H9 (cell line): ENCODE measurements around the gene DCX. TPM values are rescaled to one million over a fixed set of nuclear protein-coding genes. Genes with fewer than 3 reads are reported as not detected.
A peak's percentile ranks its signal among the peaks of the same experiment; 100 is the strongest.

Experiments
- DNase-seq: peaks from one replicate; pipeline ENCODE4 v3.0.0-alpha.2; 2017
- H2AFZ ChIP-seq: one replicate; pipeline ENCODE4 v1.6.1; 2013; ENCODE audit warnings: mild to moderate bottlenecking, low read length, control low read depth, moderate library complexity
- H2AK5ac ChIP-seq: 2 replicates; pipeline ENCODE4 v1.6.1; 2013; ENCODE audit warnings: low read length, control low read depth, mixed read lengths; ENCODE audit not compliant: insufficient read length
- H2BK120ac ChIP-seq: one replicate; pipeline ENCODE4 v1.6.1; 2013; ENCODE audit warnings: low read depth, mild to moderate bottlenecking, low read length, control low read depth, inconsistent platforms; ENCODE audit not compliant: poor library complexity, severe bottlenecking
- H2BK12ac ChIP-seq: 2 replicates; pipeline ENCODE4 v1.6.1; 2013; ENCODE audit warnings: low read length, control low read depth, mixed read lengths, low read depth; ENCODE audit not compliant: insufficient read length
- H2BK15ac ChIP-seq: 2 replicates; pipeline ENCODE4 v1.6.1; 2013; ENCODE audit warnings: low read depth, low read length, control low read depth
- H2BK20ac ChIP-seq: one replicate; pipeline ENCODE4 v1.6.1; 2013; ENCODE audit warnings: low read depth, mild to moderate bottlenecking, low read length, control low read depth, inconsistent platforms; ENCODE audit not compliant: poor library complexity, severe bottlenecking
- H2BK5ac ChIP-seq: 2 replicates; pipeline ENCODE4 v1.6.1; 2013; ENCODE audit warnings: low read length, control low read depth, mixed read lengths; ENCODE audit not compliant: insufficient read length
- H3K14ac ChIP-seq: 2 replicates; pipeline ENCODE4 v1.6.1; 2013; ENCODE audit warnings: low read length, control low read depth; ENCODE audit not compliant: insufficient read depth
- H3K18ac ChIP-seq: 2 replicates; pipeline ENCODE4 v1.6.1; 2013; ENCODE audit warnings: low read depth, mild to moderate bottlenecking, mixed read lengths, low read length, control low read depth; ENCODE audit not compliant: insufficient read length
- H3K23ac ChIP-seq: 2 replicates; pipeline ENCODE4 v1.6.1; 2013; ENCODE audit warnings: low read length, control low read depth, mixed read lengths, low read depth; ENCODE audit not compliant: insufficient read length
- H3K23me2 ChIP-seq: 2 replicates; pipeline ENCODE4 v1.6.1; 2013; ENCODE audit warnings: low read depth, mild to moderate bottlenecking, mixed read lengths, low read length, control low read depth; ENCODE audit not compliant: insufficient read length, poor library complexity, severe bottlenecking
- H3K27ac ChIP-seq: 2 replicates; pipeline ENCODE4 v1.5.1; 2013; ENCODE audit warnings: low read length, control low read depth, mixed read lengths, low read depth; ENCODE audit not compliant: insufficient read length
- H3K27me3 ChIP-seq: 2 replicates; pipeline ENCODE4 v1.6.1; 2013; ENCODE audit warnings: low read length, control low read depth, inconsistent platforms; ENCODE audit not compliant: insufficient read depth
- H3K4ac ChIP-seq: 2 replicates; pipeline ENCODE4 v1.6.1; 2013; ENCODE audit warnings: low read depth, mild to moderate bottlenecking, control low read depth, inconsistent platforms, low read length, moderate library complexity
- H3K4me1 ChIP-seq: 2 replicates; pipeline ENCODE4 v1.6.1; 2013; ENCODE audit warnings: low read length, control low read depth, inconsistent platforms; ENCODE audit not compliant: insufficient read depth
- H3K4me2 ChIP-seq: 2 replicates; pipeline ENCODE4 v1.6.1; 2013; ENCODE audit warnings: low read length, control low read depth, mixed read lengths; ENCODE audit not compliant: insufficient read length, insufficient read depth
- H3K56ac ChIP-seq: 2 replicates; pipeline ENCODE4 v1.6.1; 2013; ENCODE audit warnings: low read depth, mild to moderate bottlenecking, mixed read lengths, low read length, control low read depth; ENCODE audit not compliant: insufficient read length
- H3K79me1 ChIP-seq: 2 replicates; pipeline ENCODE4 v1.6.1; 2013; ENCODE audit warnings: low read depth, mild to moderate bottlenecking, moderate library complexity, low read length, control low read depth, inconsistent platforms; ENCODE audit not compliant: insufficient read depth, poor library complexity, severe bottlenecking
- H3K79me2 ChIP-seq: 2 replicates; pipeline ENCODE4 v1.6.1; 2013; ENCODE audit warnings: low read length, control low read depth, inconsistent platforms; ENCODE audit not compliant: insufficient read depth
- H3K9ac ChIP-seq: 2 replicates; pipeline ENCODE4 v1.6.1; 2013; ENCODE audit warnings: low read length, control low read depth, mixed read lengths; ENCODE audit not compliant: insufficient read length; ENCODE audit errors: extremely low read depth
- H3K9me3 ChIP-seq: one replicate; pipeline ENCODE4 v1.6.1; 2013; ENCODE audit warnings: low read depth, low read length, inconsistent platforms; ENCODE audit not compliant: control insufficient read depth
- H3T11ph ChIP-seq: one replicate; pipeline ENCODE4 v1.6.1; 2013; ENCODE audit warnings: mild to moderate bottlenecking, low read length, control low read depth, inconsistent platforms
- H4K20me1 ChIP-seq: one replicate; pipeline ENCODE4 v1.6.1; 2013; ENCODE audit not compliant: control insufficient read depth, insufficient read length, insufficient read depth
- H4K5ac ChIP-seq: 2 replicates; pipeline ENCODE4 v1.6.1; 2013; ENCODE audit warnings: low read depth, mild to moderate bottlenecking, mixed read lengths, low read length, control low read depth; ENCODE audit not compliant: insufficient read length
- H4K8ac ChIP-seq: replicated peaks from 2 replicates; pipeline ENCODE4 v1.6.1; 2013; ENCODE audit warnings: low read length, control low read depth, mixed read lengths, low read depth; ENCODE audit not compliant: insufficient read length
- H4K91ac ChIP-seq: 2 replicates; pipeline ENCODE4 v1.6.1; 2013; ENCODE audit warnings: low read depth, mild to moderate bottlenecking, moderate library complexity, mixed read lengths, low read length, control low read depth; ENCODE audit not compliant: insufficient read length
- H3K27ac Mint-ChIP-seq, 3 experiments: 2 replicates in 2 of 3; 3 replicates in 1 of 3; pipeline ENCODE4 v1.8.0; 2020 to 2021; ENCODE audit warnings: mixed read lengths in 3 of 3, mild to moderate bottlenecking in 1 of 3, moderate library complexity in 1 of 3
- H3K27me3 Mint-ChIP-seq: 2 replicates; pipeline ENCODE4 v1.8.0; 2021; ENCODE audit warnings: low read depth, mild to moderate bottlenecking, moderate library complexity, mixed read lengths
- H3K36me3 Mint-ChIP-seq, 3 experiments: 2 replicates in 2 of 3; 3 replicates in 1 of 3; pipeline ENCODE4 v1.8.0; 2020 to 2021; ENCODE audit warnings: low read depth in 3 of 3, mixed read lengths in 3 of 3; ENCODE audit not compliant: insufficient read depth in 1 of 3
- H3K4me1 Mint-ChIP-seq, 2 experiments: 2 replicates each; pipeline ENCODE4 v1.8.0; 2020; ENCODE audit warnings: mixed read lengths in 2 of 2
- H3K4me3 Mint-ChIP-seq, 2 experiments: 2 replicates in 1 of 2; 3 replicates in 1 of 2; pipeline ENCODE4 v1.8.0; 2020 to 2021; ENCODE audit warnings: mild to moderate bottlenecking in 2 of 2, mixed read lengths in 2 of 2, moderate library complexity in 1 of 2
- H3K9me3 Mint-ChIP-seq, 2 experiments: 2 replicates in 1 of 2; 3 replicates in 1 of 2; pipeline ENCODE4 v1.8.0; 2020; ENCODE audit warnings: mild to moderate bottlenecking in 2 of 2, mixed read lengths in 2 of 2, moderate library complexity in 1 of 2
- CTCF ChIP-seq: fragments of 200-600 bp; sonication (generic); conservative IDR thresholded peaks from 3 replicates; pipeline ENCODE4 v1.8.0; 2021; ENCODE audit warnings: antibody characterized with exemption, mild to moderate bottlenecking
- WGBS: extraction: QIAGEN DNeasy Blood & Tissue Kit; methylation state at CpG from one replicate; pipeline ENCODE4 v1.1.7; 2013; ENCODE audit warnings: missing lambda C conversion rate, low lambda C conversion rate, mixed read lengths; ENCODE audit not compliant: insufficient read length; ENCODE audit errors: extremely low coverage; 5-methylcytosine and 5-hydroxymethylcytosine counted together
- total RNA-seq: library from RNA; stranded (reverse); gene quantifications from 2 replicates; pipeline ENCODE4 v1.2.1, GENCODE V29; 2021

DCX gene
- total RNA-seq, 1 experiment from 2014 or later: 2.0 TPM

- no CpG with 5 or more reads among the region's 6 CpGs for WGBS
- H3K18ac ChIP-seq: no peak overlapping the region
- H3K27ac ChIP-seq: no peak overlapping the region
- no peak overlapping the region for H3K4me3 Mint-ChIP-seq
- H2BK20ac ChIP-seq: no peak overlapping the region
- no peaks in the 10 kb centered on the region for H3K36me3 Mint-ChIP-seq
- H3K23ac ChIP-seq: no peak overlapping the region
- peaks cover 10 to 12% of the 10 kb centered on the region in 2 experiments for H3K4me1 Mint-ChIP-seq
- no peaks in the 10 kb centered on the region for H3K9me3 Mint-ChIP-seq
- H3K4me1 ChIP-seq: no peaks in the 10 kb centered on the region
- no peak for DNase-seq
- no peak overlapping the region for H2BK5ac ChIP-seq
- no peaks in the 10 kb centered on the region for H4K20me1 ChIP-seq
- no peak overlapping the region for H4K91ac ChIP-seq
- peak overlapping the region in 2 of 3 experiments; percentile 9 to 66; a peak in 2 of 7 replicates for H3K27ac Mint-ChIP-seq
- no peak overlapping the region for H3T11ph ChIP-seq
- TF ChIP-seq CTCF: no peak
- no peaks in the 10 kb centered on the region for H3K23me2 ChIP-seq
- no peak overlapping the region for H3K9ac ChIP-seq
- no peaks in the 10 kb centered on the region for H3K27me3 Mint-ChIP-seq
- H3K79me2 ChIP-seq: no peaks in the 10 kb centered on the region
- no peak overlapping the region for H3K4me2 ChIP-seq
- H3K79me1 ChIP-seq: no peaks in the 10 kb centered on the region
- no peaks in the 10 kb centered on the region for H3K9me3 ChIP-seq
- no peak overlapping the region for H2BK12ac ChIP-seq
- no peaks in the 10 kb centered on the region for H3K27me3 ChIP-seq
- no peak overlapping the region for H3K14ac ChIP-seq
- no peak overlapping the region for H2BK15ac ChIP-seq
- no peak overlapping the region for H3K56ac ChIP-seq
- no peak overlapping the region for H4K5ac ChIP-seq
- no peak overlapping the region; the same call in 1 of the 2 replicates for H3K4ac ChIP-seq
- no peak overlapping the region for H2AFZ ChIP-seq
- H4K8ac ChIP-seq: no peak overlapping the region
- H2AK5ac ChIP-seq: no peak overlapping the region
- no peak overlapping the region for H2BK120ac ChIP-seq
Measured at GRCh38 chrX:111444881-111445280, 32.9 kb upstream of the DCX start.
